ENCODE data around the gene AGXT. TPM values are rescaled to one million over a fixed set of nuclear protein-coding genes. Genes with fewer than 3 reads are reported as not detected.

The AGXT gene
- total RNA-seq, 4 donors from 2014 or later: not detected

- no CpG with 5 or more reads among the region's 38 CpGs for WGBS, 2 donors (ENCODE audit: low coverage in 1 of 2)
- H3K36me3 ChIP-seq: no peaks in the 10 kb centered on the region
- no peaks in the 10 kb centered on the region for H3K27me3 ChIP-seq
- H3K27ac ChIP-seq: no peak overlapping the region
- TF ChIP-seq POLR2AphosphoS5 (IDR thresholded peaks at IDR 0.05) (no peak), CTCF (IDR thresholded peaks at IDR 0.05) (no peak), EP300 (IDR thresholded peaks at IDR 0.05) (no peak), POLR2A (IDR thresholded peaks at IDR 0.05) (no peak)
- H3K4me1 ChIP-seq: no peaks in the 10 kb centered on the region
- H3K4me3 ChIP-seq: no peak overlapping the region
- ATAC-seq: no peak
- H3K9me3 ChIP-seq: no peaks in the 10 kb centered on the region
These were observed 21.3 kb downstream of the AGXT start for GRCh38 chr2:240889601-240890560.

- no peak for TF ChIP-seq CTCF (IDR thresholded peaks at IDR 0.05)
- no peak for TF ChIP-seq POLR2A (IDR thresholded peaks at IDR 0.05)
- TF ChIP-seq EP300 (IDR thresholded peaks at IDR 0.05): no peak
- no peak for TF ChIP-seq POLR2AphosphoS5 (IDR thresholded peaks at IDR 0.05)
- 60% methylated on average over 1 of the region's 14 CpGs; no CpG with 5 or more reads in 1 of the 2 donors for WGBS, 2 donors (ENCODE audit: low coverage in 1 of 2)
- ATAC-seq: no peak
- Histone ChIP-seq H3K4me3 (no peak overlapping the region), H3K4me1 (no peaks in the 10 kb centered on the region), H3K9me3 (no peaks in the 10 kb centered on the region), H3K27ac (no peak overlapping the region), H3K27me3 (no peaks in the 10 kb centered on the region), H3K36me3 (no peaks in the 10 kb centered on the region)
These were observed 22.1 kb downstream of the AGXT start for GRCh38 chr2:240890691-240891090.

- no peak overlapping the region for H3K4me3 ChIP-seq
- H3K36me3 ChIP-seq: no peaks in the 10 kb centered on the region
- no peaks in the 10 kb centered on the region for H3K27me3 ChIP-seq
- 85% methylated on average over 9 of the region's 20 CpGs; no CpG with 5 or more reads in 1 of the 2 donors for WGBS, 2 donors (ENCODE audit: low coverage in 1 of 2)
- no peak for ATAC-seq
- no peak overlapping the region for H3K27ac ChIP-seq
- no peak for TF ChIP-seq CTCF (IDR thresholded peaks at IDR 0.05)
- no peak for TF ChIP-seq POLR2AphosphoS5 (IDR thresholded peaks at IDR 0.05)
- no peak for TF ChIP-seq POLR2A (IDR thresholded peaks at IDR 0.05)
- H3K4me1 ChIP-seq: no peaks in the 10 kb centered on the region
- H3K9me3 ChIP-seq: no peaks in the 10 kb centered on the region
These were observed 23.1 kb downstream of the AGXT start for GRCh38 chr2:240891492-240892340.

- TF ChIP-seq POLR2A (IDR thresholded peaks at IDR 0.05): no peak
- TF ChIP-seq EP300 (IDR thresholded peaks at IDR 0.05): no peak
- no peak for TF ChIP-seq CTCF (IDR thresholded peaks at IDR 0.05)
- TF ChIP-seq POLR2AphosphoS5 (IDR thresholded peaks at IDR 0.05): no peak
- H3K27me3 ChIP-seq: no peaks in the 10 kb centered on the region
- H3K4me3 ChIP-seq: no peak overlapping the region
- H3K27ac ChIP-seq: no peak overlapping the region
- no peaks in the 10 kb centered on the region for H3K36me3 ChIP-seq
- 60% methylated on average over 2 of the region's 9 CpGs; no CpG with 5 or more reads in 1 of the 2 donors for WGBS, 2 donors (ENCODE audit: low coverage in 1 of 2)
- no peaks in the 10 kb centered on the region for H3K9me3 ChIP-seq
- ATAC-seq: no peak
- no peaks in the 10 kb centered on the region for H3K4me1 ChIP-seq
These were observed 23.7 kb downstream of the AGXT start for GRCh38 chr2:240892356-240892755.
